BLaER1 (cell line): ENCODE data around the gene FCER2.

Source experiments
- H3K27ac ChIP-seq: shearing (Covaris generic); formaldehyde crosslinking; 2 replicates; pipeline ENCODE4 v1.8.1; 2022
- H3K27me3 ChIP-seq: shearing (Covaris generic); formaldehyde crosslinking; 2 replicates; pipeline ENCODE4 v1.8.1; 2022
- H3K36me3 ChIP-seq: shearing (Covaris generic); formaldehyde crosslinking; 2 replicates; pipeline ENCODE4 v1.8.1; 2022
- H3K4me1 ChIP-seq: shearing (Covaris generic); formaldehyde crosslinking; 2 replicates; pipeline ENCODE4 v1.8.1; 2022
- H3K4me2 ChIP-seq: shearing (Covaris generic); formaldehyde crosslinking; 2 replicates; pipeline ENCODE4 v1.8.1; 2022
- H3K4me3 ChIP-seq: shearing (Covaris generic); formaldehyde crosslinking; 2 replicates; pipeline ENCODE4 v1.8.1; 2022
- H3K9ac ChIP-seq: shearing (Covaris generic); formaldehyde crosslinking; 2 replicates; pipeline ENCODE4 v1.8.1; 2022
- H3K9me3 ChIP-seq: shearing (Covaris generic); formaldehyde crosslinking; 2 replicates; pipeline ENCODE4 v1.8.1; 2022
- H4K20me1 ChIP-seq: shearing (Covaris generic); formaldehyde crosslinking; 2 replicates; pipeline ENCODE4 v1.8.1; 2022
- Cebpa-rat ChIP-seq: shearing (Covaris generic); IDR thresholded peaks from 2 replicates; pipeline ENCODE4 v1.8.1; 2022

The FCER2 gene

DNA sequence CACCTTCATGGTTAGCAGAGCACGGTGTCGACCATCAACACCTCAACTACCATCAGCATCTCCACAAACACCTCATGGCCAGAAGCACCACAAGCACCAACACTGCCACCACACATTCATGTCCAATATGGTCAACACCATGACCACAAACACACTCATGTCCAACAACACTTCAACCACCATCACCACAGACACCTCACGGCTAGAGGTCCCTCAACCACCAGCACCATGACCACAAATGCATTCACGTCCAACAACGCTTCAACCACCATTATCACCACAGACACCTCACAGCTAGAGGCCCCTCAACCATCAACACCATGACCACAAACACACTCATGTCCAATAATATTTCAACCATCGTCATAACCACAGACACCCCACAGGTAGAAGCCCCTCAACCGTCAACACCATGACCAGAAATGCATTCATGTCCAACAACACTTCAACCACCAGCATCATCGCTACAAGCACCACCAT is 11.1 kb downstream of the FCER2 start:
- no peak for TF ChIP-seq Cebpa-rat
- H3K4me2 ChIP-seq = no peak overlapping the region
- peaks cover 20% of the 10 kb centered on the region for H3K4me1 ChIP-seq
- no peak overlapping the region for H3K27ac ChIP-seq
- no peak overlapping the region for H3K9ac ChIP-seq
- H3K36me3 ChIP-seq = peaks cover 4% of the 10 kb centered on the region; the same call in 1 of the 2 replicates
- no peaks in the 10 kb centered on the region for H3K27me3 ChIP-seq
- peaks cover 44% of the 10 kb centered on the region for H4K20me1 ChIP-seq
- no peak overlapping the region for H3K4me3 ChIP-seq
- H3K9me3 ChIP-seq = 0 out of 2 replicates have a peak, but pooled peaks cover 10% of the 10 kb centered on the region

- H3K36me3 ChIP-seq = peaks cover 21% of the 10 kb centered on the region
- no peak overlapping the region for H3K4me3 ChIP-seq
- H3K9me3 ChIP-seq = 0 out of 2 replicates have a peak, but pooled peaks cover 10% of the 10 kb centered on the region
- peaks cover 4% of the 10 kb centered on the region for H3K4me1 ChIP-seq
- H3K27me3 ChIP-seq = no peaks in the 10 kb centered on the region
- H3K9ac ChIP-seq = no peak overlapping the region
- peaks cover 45% of the 10 kb centered on the region for H4K20me1 ChIP-seq
- no peak overlapping the region for H3K4me2 ChIP-seq
- no peak for TF ChIP-seq Cebpa-rat
- H3K27ac ChIP-seq = no peak overlapping the region
Observed at GRCh38 chr19:7689165-7689564, 12.8 kb downstream of the FCER2 start.

DNA sequence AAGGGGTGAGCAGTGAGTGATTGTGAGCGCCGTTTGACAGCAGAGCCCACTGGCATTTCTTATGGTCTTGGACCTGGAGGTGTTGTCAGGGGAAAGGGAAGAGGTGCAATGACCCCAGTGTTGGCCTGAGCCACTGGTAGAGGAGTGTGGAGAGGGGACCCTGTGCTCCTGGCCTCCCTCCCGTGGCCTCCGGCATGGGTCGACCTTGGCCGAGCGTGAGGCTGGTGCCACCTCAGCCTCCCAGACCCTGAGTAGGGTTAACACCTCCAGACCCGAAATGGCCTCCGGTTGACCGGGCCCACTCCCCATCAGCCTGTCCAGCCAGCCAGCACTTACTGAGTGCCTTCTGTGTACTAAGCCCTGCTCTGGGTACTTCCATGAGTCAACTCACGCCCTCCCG is 14.8 kb downstream of the FCER2 start:
- Histone ChIP-seq H3K4me3 (no peak overlapping the region), H3K4me1 (peaks cover 6% of the 10 kb centered on the region), H3K9ac (no peak overlapping the region), H3K4me2 (no peak overlapping the region), H4K20me1 (peaks cover 64% of the 10 kb centered on the region), H3K9me3 (0 out of 2 replicates have a peak, but pooled peaks cover 5% of the 10 kb centered on the region), H3K36me3 (peaks cover 41% of the 10 kb centered on the region), H3K27me3 (no peaks in the 10 kb centered on the region), H3K27ac (no peak overlapping the region)
- TF ChIP-seq Cebpa-rat = no peak

GRCh38 chr19:7685546-7686445 is 16.1 kb downstream of the FCER2 start:
- TF ChIP-seq Cebpa-rat = no peak
- Histone ChIP-seq H3K36me3 (peaks cover 43% of the 10 kb centered on the region), H3K4me1 (peaks cover 14% of the 10 kb centered on the region), H4K20me1 (peaks cover 68% of the 10 kb centered on the region), H3K9me3 (no peaks in the 10 kb centered on the region), H3K4me2 (no peak overlapping the region), H3K9ac (no peak overlapping the region), H3K27me3 (no peaks in the 10 kb centered on the region), H3K4me3 (no peak overlapping the region), H3K27ac (no peak overlapping the region)

DNA sequence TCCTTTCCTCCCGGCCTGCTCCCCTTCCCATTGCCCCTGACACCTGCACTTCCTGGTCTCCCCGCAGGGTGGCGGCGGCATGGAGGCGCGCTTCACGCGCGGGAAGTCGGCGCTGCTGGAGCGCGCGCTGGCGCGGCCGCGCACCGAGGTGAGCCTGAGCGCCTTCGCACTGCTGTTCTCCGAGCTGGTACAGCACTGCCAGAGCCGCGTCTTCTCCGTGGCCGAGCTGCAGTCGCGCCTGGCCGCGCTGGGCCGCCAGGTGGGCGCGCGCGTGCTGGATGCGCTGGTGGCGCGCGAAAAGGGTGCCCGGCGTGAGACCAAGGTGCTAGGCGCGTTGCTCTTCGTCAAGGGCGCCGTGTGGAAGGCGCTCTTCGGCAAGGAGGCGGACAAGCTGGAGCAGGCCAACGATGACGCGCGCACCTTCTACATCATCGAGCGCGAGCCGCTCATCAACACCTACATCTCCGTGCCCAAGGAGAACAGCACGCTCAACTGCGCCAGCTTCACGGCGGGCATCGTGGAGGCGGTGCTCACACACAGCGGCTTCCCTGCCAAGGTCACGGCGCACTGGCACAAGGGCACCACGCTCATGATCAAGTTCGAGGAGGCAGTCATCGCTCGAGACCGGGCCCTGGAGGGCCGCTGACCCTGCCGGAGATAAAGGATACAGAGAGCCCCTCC is 19.6 kb downstream of the FCER2 start:
- peak overlapping the region; percentile 96 for H3K4me2 ChIP-seq
- H3K4me3 ChIP-seq = peak overlapping the region; percentile 99
- peaks cover 45% of the 10 kb centered on the region for H3K4me1 ChIP-seq
- H3K36me3 ChIP-seq = peaks cover 42% of the 10 kb centered on the region
- peaks cover 67% of the 10 kb centered on the region for H4K20me1 ChIP-seq
- H3K9me3 ChIP-seq = no peaks in the 10 kb centered on the region
- H3K9ac ChIP-seq = peak overlapping the region; percentile 96; the same call in 1 of the 2 replicates
- peak overlapping the region; percentile 94 for H3K27ac ChIP-seq
- peaks cover 13% of the 10 kb centered on the region for H3K27me3 ChIP-seq
- no peak for TF ChIP-seq Cebpa-rat

DNA sequence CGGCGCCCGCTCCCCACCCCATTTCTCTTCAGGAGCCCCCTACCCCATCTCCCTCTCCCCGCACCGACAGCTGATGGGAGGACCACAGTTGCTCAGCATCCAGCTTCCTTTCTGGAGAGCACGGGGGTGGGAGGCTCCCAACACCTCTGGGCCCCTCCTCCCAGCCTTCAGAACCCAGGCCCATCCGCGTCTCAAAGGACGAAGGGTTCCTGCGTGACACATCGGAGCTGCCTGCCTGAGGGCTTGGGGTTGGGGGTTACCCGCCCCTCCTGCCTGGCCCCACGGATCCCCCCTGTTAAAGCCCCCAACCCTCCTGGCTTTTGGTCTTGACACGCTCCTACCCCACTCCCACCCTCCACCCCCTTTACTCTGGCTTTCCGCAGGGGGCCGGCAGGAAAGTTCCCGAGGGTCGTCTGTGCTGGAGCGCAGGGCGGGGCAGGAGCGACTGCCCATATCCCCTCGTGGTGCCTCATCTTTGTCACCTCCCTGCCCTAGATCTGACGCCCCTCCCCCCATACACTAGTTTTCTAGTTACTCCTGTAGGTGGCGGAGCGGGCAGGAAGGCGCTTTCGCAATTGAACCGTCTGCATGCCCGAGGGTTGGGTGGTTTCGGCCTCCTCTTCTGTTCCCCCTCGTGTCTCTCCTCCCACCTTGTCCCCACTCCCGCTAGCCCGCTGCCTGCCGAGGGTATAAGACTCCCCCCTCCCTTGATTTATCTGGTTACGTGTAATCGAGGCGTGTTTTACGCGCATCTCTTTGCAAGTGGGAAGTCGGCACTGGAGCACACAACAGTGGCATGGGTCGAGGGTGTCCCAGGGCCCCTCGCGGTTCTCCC is 20.4 kb downstream of the FCER2 start:
- Histone ChIP-seq H3K4me1 (peaks cover 52% of the 10 kb centered on the region), H3K4me2 (peak overlapping the region; percentile 96), H3K27ac (peak overlapping the region; percentile 94), H4K20me1 (peaks cover 67% of the 10 kb centered on the region), H3K9ac (peak overlapping the region; percentile 96), H3K4me3 (peak overlapping the region; percentile 99), H3K9me3 (no peaks in the 10 kb centered on the region), H3K36me3 (peaks cover 40% of the 10 kb centered on the region), H3K27me3 (peaks cover 14% of the 10 kb centered on the region)
- TF ChIP-seq Cebpa-rat = peak; percentile 95

- peaks cover 14% of the 10 kb centered on the region for H3K27me3 ChIP-seq
- TF ChIP-seq Cebpa-rat = no peak
- no peaks in the 10 kb centered on the region for H3K9me3 ChIP-seq
- peak within 1 kb of the TSS; percentile 94 for H3K27ac ChIP-seq
- H3K36me3 ChIP-seq = peaks cover 38% of the 10 kb centered on the region
- peaks cover 60% of the 10 kb centered on the region for H4K20me1 ChIP-seq
- H3K9ac ChIP-seq = peak within 1 kb of the TSS; percentile 96
- H3K4me2 ChIP-seq = peak within 1 kb of the TSS; percentile 96
- H3K4me1 ChIP-seq = peaks cover 60% of the 10 kb centered on the region
- peak within 1 kb of the TSS; percentile 99 for H3K4me3 ChIP-seq
Observed at GRCh38 chr19:7680606-7681339, 21.2 kb downstream of the FCER2 start, which contains the start of gene TRAPPC5. TSS of gene TRAPPC5 (plus strand) at chr19:7680833. CDS start at chr19:7682254, 1,421 bp downstream.

DNA sequence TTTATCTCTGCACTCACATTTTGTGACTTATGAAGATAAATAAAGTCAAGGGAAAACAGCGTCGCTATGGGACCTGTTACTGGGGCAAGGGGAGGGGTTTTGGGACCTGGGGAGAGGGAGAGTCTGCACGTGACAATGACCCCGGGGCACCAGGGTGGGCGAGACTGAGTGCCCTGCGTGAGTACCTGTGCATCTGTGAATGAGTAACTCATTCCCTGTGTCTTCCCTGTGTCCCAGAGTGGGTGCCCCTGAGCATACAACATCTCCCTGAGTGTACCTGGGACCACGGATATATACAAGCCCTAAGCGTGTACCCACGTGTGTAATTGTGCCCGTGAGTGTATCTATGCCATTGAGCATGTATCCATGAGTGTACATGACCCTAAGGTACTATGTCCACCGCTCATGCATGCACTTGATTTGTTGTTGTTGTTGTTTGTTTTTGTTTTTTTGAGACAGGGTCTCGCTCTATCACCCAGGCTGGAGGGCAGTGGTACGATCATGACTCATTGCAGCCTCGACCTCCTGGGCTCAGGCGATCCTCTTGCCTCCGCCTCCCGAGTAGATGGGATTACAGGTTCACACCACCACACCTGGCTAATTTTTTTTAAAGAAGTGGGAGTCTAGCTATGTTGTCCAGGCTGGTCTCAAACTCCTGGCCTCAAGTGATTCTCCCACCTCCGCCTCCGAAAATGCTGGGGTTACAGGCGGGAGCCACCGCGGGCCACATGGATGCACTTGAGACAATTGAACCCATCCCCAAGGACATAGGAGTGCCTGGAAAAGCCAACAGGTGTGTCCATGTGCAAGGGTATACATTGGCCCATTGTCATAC is 21.9 kb downstream of the FCER2 start:
- TF ChIP-seq Cebpa-rat = no peak
- Histone ChIP-seq H3K4me1 (peaks cover 68% of the 10 kb centered on the region), H3K27me3 (peaks cover 14% of the 10 kb centered on the region), H3K36me3 (peaks cover 31% of the 10 kb centered on the region), H3K9ac (peak overlapping the region; percentile 96; the same call in 1 of the 2 replicates), H4K20me1 (peaks cover 52% of the 10 kb centered on the region), H3K4me3 (peak overlapping the region; percentile 99), H3K27ac (peak overlapping the region; percentile 94; the same call in 1 of the 2 replicates), H3K4me2 (peak overlapping the region; percentile 96), H3K9me3 (no peaks in the 10 kb centered on the region)
